HG03025 (cell line): ENCODE measurements around the gene NTRK3.
A peak's percentile ranks its signal among the peaks of the same experiment; 100 is the strongest.

ENCODE experiments used
- ATAC-seq: cut with Tn5 transposase; IDR thresholded peaks from one replicate; pipeline ENCODE4 v1.9.1; 2021; ENCODE audit warnings: mild to moderate bottlenecking, moderate library complexity; ENCODE audit not compliant: unreplicated experiment, low FRiP score

The NTRK3 gene

GRCh38 chr15:88256279-88257230 lies at the start of gene NTRK3:
Gene NTRK3, minus strand, starts transcription at chr15:88256739. Its CDS starts 586 bp downstream, at chr15:88256153.
- ATAC-seq = no peak

GRCh38 chr15:88303395-88303794 lies 46.9 kb upstream of the NTRK3 start:
- ATAC-seq = no peak

GRCh38 chr15:88302373-88302772 lies 45.8 kb upstream of the NTRK3 start:
- ATAC-seq = no peak

GRCh38 chr15:88301311-88301710 lies 44.8 kb upstream of the NTRK3 start:
- ATAC-seq = no peak

- ATAC-seq = no peak
These were observed 44.3 kb upstream of the NTRK3 start for GRCh38 chr15:88300861-88301260.

- no peak for ATAC-seq
These were observed 43.5 kb upstream of the NTRK3 start for GRCh38 chr15:88300089-88300488.

- ATAC-seq = no peak
These were observed 43.0 kb upstream of the NTRK3 start for GRCh38 chr15:88299497-88299896.

- ATAC-seq = no peak
These were observed 32.1 kb upstream of the NTRK3 start for GRCh38 chr15:88288661-88289060.

GRCh38 chr15:88288206-88288605 lies 31.7 kb upstream of the NTRK3 start:
- no peak for ATAC-seq

GRCh38 chr15:88284318-88284998 lies 27.9 kb upstream of the NTRK3 start:
- ATAC-seq = no peak

- ATAC-seq = no peak
These were observed 26.1 kb upstream of the NTRK3 start for GRCh38 chr15:88282614-88283013.

- no peak for ATAC-seq
These were observed 20.4 kb upstream of the NTRK3 start for GRCh38 chr15:88276821-88277410.

- no peak for ATAC-seq
These were observed 19.3 kb upstream of the NTRK3 start for GRCh38 chr15:88275804-88276203.

GRCh38 chr15:88274553-88275460 lies 18.3 kb upstream of the NTRK3 start:
- peak; percentile 64 for ATAC-seq

GRCh38 chr15:88272421-88272820 lies 15.9 kb upstream of the NTRK3 start:
- no peak for ATAC-seq

GRCh38 chr15:88269356-88270062 lies 13.0 kb upstream of the NTRK3 start:
- ATAC-seq = no peak

GRCh38 chr15:88267720-88268119 lies 11.2 kb upstream of the NTRK3 start:
- no peak for ATAC-seq

GRCh38 chr15:88266170-88266569 lies 9.6 kb upstream of the NTRK3 start:
- no peak for ATAC-seq

GRCh38 chr15:88264622-88265021 lies 8.1 kb upstream of the NTRK3 start:
- no peak for ATAC-seq

- no peak for ATAC-seq
These were observed 5.5 kb upstream of the NTRK3 start for GRCh38 chr15:88262064-88262463.
